Activated T-cell treated with anti-CD3 and anti-CD28 coated beads, Interleukin-2, amount 50 U/mL, for 1 hour (primary cell): ENCODE results near the gene ASCL5.

Source experiments
- DNase-seq: peaks from one replicate; pipeline ENCODE4 v3.0.0-alpha.2; 2020

ASCL5 gene

DNA sequence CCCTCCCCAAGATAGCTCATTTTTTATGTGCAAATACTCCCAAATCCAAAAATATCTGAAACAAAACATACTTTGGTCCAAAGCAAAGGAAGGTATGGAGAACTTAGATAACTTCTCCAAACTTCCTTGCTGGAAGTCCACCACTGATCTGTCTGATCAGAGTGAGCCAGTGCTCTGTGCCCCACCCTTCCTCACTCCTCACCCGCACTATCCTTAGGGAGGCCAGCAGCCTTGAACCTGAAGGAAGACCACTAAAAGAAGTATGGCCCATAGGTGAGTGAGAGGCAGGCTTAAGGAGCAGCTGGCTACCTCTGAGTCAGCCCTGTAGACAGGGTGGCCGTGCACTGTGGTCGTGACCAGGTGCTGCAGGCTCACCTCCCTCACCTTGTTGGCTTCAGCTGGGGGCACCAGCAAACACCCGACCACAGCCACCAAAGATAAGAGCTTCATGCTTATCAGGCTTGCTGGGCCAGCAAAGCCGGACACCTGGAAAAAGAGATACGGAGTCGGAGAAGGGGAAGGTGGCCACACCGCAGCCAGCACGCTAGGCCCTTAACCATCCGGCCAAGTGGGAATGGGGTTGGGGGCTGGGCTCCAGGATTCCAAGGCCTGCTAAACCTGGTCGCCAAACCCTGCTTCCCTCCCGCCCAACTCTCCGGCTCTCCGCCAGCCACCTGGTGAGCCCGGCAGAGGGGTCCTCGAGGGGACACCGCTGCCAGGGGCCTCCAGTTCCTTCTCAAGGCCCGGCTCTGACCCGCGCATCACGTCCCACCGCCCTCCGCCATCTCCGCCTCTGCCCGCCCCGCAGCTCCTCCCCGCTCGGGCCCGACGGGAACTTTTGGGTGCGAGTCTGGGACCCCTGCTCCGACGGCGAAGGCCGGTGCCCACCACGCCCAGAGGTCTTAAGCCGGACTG is 26.7 kb upstream of the ASCL5 start:
- no peak for DNase-seq

- DNase-seq: peak; percentile 15
Measured at GRCh38 chr1:201149400-201149799, 22.4 kb upstream of the ASCL5 start.

DNA sequence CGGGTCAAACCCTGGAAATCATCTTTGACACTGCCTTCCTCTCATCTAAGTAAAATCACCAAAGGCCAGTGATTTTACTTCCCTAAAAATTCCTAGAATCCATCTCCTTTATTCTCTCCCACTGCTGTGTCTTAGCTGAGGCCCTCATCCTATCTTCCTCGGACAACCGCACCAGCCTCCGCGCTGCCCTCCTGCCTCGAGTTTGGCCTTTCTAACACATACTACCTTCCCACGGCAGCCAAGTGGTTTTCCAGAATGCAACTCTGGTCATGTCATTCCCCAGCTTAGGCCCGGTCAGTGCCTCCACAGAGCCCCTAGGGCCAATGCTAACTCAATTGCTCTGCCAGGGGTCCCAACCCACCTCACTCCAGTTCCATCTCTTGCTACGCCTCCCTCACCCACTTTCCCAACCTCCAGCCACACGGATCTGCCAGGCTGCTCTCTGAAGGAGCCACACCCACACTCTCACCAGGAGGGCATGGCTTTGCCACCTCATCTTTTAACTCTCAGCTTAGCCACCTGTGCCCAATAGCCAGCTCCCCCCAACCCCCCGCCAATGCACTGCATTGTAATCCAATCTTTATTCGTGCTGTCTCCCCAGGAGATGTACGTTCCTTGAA is 20.5 kb upstream of the ASCL5 start:
- peak; percentile 11 for DNase-seq

DNA sequence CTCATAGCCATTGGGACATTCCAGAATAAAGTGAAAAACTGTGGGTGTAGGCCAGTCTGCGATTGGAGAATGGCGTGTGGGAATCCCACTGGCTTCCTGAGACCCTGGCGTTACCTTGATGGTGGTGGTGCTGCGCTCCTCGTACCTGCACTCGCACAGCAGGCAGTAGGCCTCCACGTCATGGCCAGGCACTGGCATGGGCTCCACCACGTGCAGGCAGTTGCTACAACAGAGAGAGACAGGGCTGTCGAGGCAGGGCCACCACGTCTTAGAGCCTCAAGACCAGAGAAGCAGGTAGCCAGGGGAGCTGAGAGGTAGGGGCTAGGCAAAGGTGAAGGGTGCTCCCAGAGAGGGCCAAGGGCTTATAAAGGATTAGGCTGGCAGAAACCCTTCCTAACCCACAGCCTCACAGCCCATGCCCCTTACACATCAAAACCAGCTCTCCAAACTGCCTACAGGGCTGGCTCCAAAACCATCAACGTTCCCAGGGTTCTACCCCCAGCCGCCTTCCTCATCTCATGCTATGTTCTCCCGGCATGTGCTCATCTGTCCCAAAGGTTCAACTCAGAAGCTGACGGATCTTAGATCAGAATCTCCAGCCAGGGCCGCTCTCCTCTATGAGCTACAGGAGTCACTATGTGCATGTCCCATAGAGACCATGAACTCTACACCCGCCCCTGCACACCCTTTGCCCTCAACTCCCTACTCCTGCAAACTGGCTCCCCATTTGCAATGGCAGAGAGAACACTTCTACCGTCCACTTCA is 19.8 kb upstream of the ASCL5 start:
- DNase-seq: peak; percentile 3

GRCh38 chr1:201145816-201146215 is 18.8 kb upstream of the ASCL5 start:
- no peak for DNase-seq

DNA sequence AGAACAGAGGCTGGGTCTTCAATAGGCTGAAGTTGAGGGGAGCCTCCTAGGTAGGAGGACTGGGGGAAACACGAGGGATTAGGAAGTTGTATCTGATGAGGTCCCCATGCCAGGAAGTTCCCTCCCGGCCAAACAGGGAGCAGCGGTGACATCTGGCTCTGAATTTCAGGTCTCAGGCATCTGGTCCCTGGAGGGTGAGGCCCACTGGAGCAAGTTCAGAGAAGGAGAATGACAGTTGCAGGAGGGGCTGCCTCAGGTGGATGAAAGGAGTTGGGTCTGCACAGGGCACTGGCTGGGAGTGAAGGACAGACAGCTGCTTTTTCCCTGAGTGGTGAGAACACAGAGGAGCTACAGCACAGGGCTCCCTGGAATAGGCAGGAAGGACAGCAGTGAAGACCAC is 18.1 kb upstream of the ASCL5 start:
- no peak for DNase-seq

- no peak for DNase-seq
Measured at GRCh38 chr1:201144701-201145100, 17.7 kb upstream of the ASCL5 start.

GRCh38 chr1:201143726-201144635 is 17.0 kb upstream of the ASCL5 start:
- DNase-seq: no peak

- no peak for DNase-seq
Measured at GRCh38 chr1:201142849-201143725, 16.1 kb upstream of the ASCL5 start.

DNA sequence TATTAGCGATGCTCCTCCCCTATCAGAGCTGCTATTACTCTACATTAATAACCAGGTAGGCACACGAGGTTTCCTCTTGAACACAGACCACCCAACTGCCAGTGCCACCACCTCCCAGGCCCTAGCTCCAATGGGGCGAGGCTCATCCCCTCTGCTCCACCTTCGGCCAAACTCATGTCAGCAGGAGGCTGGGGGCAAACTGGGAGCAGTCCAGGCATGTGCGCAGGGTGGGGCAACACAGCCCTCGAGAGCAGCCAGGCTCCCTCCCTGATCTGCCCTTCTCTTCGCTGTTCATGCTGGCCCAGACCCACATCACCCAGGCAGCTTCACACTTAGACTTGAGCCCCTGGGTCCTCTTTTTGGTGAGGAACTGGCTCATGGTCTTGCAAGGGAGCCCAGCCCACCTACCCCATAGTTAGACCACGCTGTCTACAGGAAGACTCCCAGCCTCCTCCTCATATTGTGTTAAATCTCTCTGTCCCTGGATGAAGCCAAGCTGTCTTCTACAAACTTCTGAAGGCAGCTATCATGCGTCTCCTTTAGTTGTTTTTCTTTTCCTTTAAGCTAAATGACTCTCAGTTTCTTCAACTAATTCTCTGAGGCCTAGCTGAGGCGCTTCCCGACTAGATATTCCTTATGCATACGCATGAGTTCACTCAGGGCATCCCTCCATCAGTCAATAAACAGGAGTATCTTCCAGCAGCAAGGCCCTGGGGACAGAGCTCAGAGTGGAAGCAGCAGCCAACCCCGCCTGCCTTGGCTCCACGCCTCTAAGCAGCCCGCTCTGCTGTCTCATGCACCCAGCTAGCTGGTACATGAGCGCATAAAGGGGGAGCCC is 15.2 kb upstream of the ASCL5 start:
- DNase-seq: no peak

GRCh38 chr1:201141418-201141817 is 14.4 kb upstream of the ASCL5 start:
- no peak for DNase-seq

- DNase-seq: no peak
Measured at GRCh38 chr1:201140941-201141260, 13.9 kb upstream of the ASCL5 start.

- DNase-seq: no peak
Measured at GRCh38 chr1:201140235-201140940, 13.4 kb upstream of the ASCL5 start.

- DNase-seq: no peak
Measured at GRCh38 chr1:201139756-201140155, 12.8 kb upstream of the ASCL5 start.

DNA sequence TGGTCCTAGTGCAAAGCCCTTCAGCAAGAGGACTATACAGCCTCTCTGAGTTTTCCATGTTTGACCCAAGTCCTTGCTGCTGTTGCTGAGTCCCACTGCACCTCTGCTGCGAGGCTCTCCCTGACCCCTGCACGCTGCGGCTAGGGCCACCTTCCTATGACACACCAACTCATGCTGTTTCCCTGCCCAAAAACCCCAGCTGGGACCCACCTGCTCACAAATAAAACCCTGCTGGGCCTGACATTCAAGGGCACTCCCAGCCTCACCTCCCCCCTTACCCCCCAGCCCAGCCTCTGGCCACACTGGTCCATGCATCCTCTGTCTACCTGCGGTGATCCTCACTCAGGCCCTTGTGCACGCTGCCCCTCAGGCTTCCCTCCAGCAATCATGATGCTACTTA is 12.3 kb upstream of the ASCL5 start:
- DNase-seq: no peak

DNA sequence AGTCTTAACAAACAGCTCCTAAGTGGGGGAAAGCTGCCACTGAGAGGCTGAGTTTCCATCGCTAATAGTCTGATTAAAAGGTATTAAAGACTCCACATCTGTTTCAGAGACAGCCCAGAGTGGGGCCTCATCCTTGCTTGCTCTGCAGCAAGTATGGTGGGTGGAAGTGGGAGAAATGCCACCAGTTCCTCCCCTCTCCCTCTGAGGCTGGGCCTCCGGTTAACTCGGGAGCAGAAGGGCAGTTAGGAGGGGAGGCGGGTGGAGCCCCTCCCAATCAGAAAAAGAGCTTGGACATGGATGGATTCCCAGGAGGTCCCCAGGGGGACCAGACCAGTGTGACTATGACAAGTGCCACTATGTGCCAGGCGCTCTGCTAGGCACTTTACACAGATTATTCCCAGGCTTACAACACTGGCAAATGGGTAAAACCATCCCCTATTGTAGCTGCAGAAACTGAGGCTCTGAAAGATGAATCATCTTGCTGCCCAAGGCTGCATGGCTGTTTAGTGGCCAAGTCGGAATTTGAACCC is 11.4 kb upstream of the ASCL5 start:
- no peak for DNase-seq

- no peak for DNase-seq
Measured at GRCh38 chr1:201137579-201138310, 10.8 kb upstream of the ASCL5 start.

DNA sequence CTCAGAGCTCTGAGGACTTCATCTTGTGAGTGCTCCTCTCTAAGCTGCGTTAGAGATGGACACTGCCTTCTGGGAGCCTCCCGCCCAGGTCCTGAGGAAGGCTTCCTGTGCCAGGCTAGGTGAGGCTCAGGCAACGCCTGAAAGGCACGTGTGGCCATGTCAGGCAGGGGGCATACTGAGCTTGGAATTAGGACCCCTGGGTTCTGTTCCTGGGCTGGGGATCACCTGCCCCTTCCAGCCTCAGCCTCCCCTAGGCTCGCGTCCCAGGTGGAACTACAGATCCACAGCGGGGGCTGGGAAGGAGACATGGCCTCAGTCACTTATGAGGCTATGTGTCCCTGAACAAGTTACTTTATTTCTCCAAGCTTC is 10.0 kb upstream of the ASCL5 start:
- no peak for DNase-seq

DNA sequence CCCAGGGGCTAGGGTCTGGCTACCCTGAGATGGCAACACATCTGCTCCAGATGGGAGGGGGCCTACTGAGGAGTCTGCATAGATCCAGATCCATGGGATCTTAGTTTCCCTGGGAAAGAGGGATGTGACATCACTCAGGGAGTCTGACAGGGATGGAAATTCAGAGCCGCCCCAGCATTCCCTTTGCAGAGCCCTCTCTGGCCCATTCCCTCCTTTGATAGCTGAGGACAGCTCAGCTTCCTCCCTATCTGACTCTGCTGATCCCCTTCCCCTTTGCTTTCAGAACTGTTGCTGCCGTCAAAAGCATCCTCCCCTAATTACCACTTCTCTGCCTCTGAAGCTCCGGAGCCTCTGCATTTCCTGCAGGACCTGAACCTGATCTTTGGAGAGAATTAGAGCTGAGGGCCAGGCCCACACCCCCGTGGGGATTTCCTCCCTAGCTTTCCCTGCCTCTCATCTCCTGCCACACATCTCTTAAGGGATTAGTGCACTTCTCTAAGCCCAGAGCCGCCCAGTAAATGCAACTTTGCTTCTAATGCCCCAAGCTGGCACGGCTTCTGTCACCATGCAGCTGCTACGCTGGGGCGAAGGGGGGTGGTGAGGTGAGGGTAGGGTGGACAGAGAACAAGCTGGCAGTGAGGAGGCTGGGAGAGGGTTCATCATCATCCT is 9.5 kb upstream of the ASCL5 start:
- no peak for DNase-seq
